Measurements from ENCODE around the gene KYNU.

KYNU gene

DNA sequence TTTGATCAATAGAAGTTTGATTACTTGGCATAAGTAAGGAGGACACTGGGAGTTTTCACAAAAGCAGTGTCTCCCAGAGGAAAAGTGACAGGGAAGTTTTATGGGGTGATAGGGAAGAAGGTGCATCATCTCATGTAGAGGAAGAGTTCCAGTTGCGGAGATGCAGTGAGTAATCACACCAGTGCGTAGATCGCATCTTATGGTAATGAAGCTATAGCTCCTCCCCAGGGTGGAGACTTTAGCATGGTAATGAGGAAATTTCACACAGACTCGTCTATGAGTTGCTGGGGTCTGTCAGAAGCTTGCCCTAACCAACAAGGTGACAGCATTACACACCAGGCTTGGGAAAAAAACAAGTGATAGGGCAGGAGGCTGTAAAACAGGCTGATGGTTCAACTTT is 49.0 kb downstream of the KYNU start:
- TF ChIP-seq, protein P1, sequence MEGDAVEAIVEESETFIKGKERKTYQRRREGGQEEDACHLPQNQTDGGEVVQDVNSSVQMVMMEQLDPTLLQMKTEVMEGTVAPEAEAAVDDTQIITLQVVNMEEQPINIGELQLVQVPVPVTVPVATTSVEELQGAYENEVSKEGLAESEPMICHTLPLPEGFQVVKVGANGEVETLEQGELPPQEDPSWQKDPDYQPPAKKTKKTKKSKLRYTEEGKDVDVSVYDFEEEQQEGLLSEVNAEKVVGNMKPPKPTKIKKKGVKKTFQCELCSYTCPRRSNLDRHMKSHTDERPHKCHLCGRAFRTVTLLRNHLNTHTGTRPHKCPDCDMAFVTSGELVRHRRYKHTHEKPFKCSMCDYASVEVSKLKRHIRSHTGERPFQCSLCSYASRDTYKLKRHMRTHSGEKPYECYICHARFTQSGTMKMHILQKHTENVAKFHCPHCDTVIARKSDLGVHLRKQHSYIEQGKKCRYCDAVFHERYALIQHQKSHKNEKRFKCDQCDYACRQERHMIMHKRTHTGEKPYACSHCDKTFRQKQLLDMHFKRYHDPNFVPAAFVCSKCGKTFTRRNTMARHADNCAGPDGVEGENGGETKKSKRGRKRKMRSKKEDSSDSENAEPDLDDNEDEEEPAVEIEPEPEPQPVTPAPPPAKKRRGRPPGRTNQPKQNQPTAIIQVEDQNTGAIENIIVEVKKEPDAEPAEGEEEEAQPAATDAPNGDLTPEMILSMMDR (IDR thresholded peaks at IDR 0.05; ENCODE audit: insufficient read depth, low read length, missing control alignments): no peak
- no peak for DNase-seq (ENCODE audit: low read depth, low spot score)
- POLR2A ChIA-PET: no interaction called here
- no peak overlapping the region for H3K4me3 ChIP-seq (ENCODE audit: low read depth, low read length)
- CTCF ChIA-PET: no interaction called here

DNA sequence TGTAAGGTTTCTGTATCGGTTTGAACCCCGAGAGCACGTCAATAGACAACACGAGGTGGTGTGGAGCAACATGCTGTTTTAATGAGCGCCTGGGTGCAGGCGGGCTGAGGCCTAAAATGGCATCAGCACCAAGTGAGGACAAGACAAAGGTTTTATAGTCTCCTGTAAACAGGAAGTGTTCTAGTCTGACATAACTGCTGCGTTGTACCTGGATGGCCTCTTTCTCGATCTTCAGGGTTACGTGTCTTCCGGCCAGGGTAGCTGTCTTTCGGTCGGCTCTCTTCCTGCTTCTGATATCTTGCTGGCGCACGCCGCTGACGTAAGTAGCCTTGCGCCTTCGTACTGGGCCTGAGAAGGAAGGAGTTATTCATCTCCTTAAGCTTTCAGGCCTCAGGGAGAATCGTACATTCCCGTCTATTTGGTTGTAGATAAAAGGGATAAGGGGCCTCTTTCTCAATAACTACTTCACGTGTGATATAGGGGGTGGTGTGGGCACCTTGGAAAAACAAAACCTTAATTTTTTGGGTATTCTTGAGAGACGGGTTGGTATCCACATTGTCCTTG is 53.5 kb downstream of the KYNU start:
- TF ChIP-seq, protein P1 (IDR thresholded peaks at IDR 0.05; ENCODE audit: insufficient read depth, low read length, missing control alignments): no peak
- no peak overlapping the region for H3K4me3 ChIP-seq (ENCODE audit: low read depth, low read length)
- ChIA-PET CTCF (no interaction called here), POLR2A (no interaction called here)
- no peak for DNase-seq (ENCODE audit: low read depth, low spot score)

DNA sequence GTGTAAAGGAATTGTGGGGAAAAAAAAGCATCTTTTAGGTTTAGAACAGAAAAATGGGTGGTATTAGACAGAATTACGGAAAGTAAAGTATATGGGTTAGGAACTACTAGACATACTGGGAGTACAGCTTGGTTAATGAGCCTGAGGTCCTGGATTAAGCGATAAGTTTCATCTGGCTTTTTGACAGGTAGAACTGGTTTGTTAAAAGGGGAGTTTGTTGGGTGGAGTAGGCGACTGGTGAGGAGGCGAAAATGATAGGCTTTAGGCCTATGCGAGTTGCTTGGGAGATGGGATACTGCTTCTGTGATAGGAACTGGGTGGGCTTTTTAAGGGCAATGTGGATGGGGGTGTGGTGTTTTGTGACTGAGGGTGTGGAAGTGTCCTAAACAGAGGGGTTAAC is 56.5 kb downstream of the KYNU start:
- POLR2A ChIA-PET: no interaction called here
- TF ChIP-seq, protein P1 (IDR thresholded peaks at IDR 0.05; ENCODE audit: insufficient read depth, low read length, missing control alignments): no peak
- H3K4me3 ChIP-seq (ENCODE audit: low read depth, low read length): no peak overlapping the region
- no peak for DNase-seq (ENCODE audit: low read depth, low spot score)
- CTCF ChIA-PET: no interaction called here

DNA sequence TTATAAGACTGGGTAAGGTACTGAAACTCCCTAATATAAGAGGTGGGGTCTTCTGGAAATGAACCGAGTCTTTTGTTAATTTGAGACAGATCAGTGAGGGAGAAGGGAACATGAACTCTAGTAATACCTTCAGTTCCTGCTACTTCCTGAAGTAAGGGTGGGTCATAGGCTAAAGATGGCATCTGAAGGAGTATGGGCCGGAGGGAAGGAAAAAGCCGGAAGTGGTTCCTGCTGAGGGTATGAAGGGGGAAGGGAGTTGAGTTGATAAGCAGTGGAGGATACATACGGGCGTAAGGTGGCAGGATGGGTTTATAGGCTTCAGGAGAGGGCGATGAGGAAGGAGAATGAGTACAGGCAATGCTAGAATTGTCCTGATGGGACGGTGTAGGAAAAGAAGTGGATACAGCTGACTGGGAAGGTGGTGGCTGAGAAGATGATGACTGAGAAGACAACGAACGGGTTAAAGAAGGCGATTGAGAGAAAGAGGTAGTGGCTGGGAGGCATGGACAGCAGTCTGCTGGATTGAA is 58.2 kb downstream of the KYNU start:
- POLR2A ChIA-PET: no interaction called here
- no peak overlapping the region for H3K4me3 ChIP-seq (ENCODE audit: low read depth, low read length)
- CTCF ChIA-PET: no interaction called here
- DNase-seq (ENCODE audit: low read depth, low spot score): no peak
- TF ChIP-seq, protein P1 (IDR thresholded peaks at IDR 0.05; ENCODE audit: insufficient read depth, low read length, missing control alignments): no peak

- no peak for DNase-seq (ENCODE audit: low read depth, low spot score)
- CTCF ChIA-PET: no interaction called here
- TF ChIP-seq, protein P1 (IDR thresholded peaks at IDR 0.05; ENCODE audit: insufficient read depth, low read length, missing control alignments): no peak
- POLR2A ChIA-PET: no interaction called here
- no peak overlapping the region for H3K4me3 ChIP-seq (ENCODE audit: low read depth, low read length)
These were observed 59.2 kb downstream of the KYNU start for GRCh38 chr2:142936629-142937028.

GRCh38 chr2:142937347-142937746 is 59.9 kb downstream of the KYNU start:
- TF ChIP-seq, protein P1 (IDR thresholded peaks at IDR 0.05; ENCODE audit: insufficient read depth, low read length, missing control alignments): no peak
- no peak overlapping the region for H3K4me3 ChIP-seq (ENCODE audit: low read depth, low read length)
- no peak for DNase-seq (ENCODE audit: low read depth, low spot score)
- POLR2A ChIA-PET: no interaction called here
- CTCF ChIA-PET: no interaction called here

All from AG04449 (cell line).